Hypothalamus (tissue), 51 donors: Measurements from ENCODE around the gene FBN2.
"Not testable (repeated sequence)": the region's sequence is repeated elsewhere in the genome, so short reads cannot be mapped to it uniquely, and the experiment has no call there.

Source experiments
- DNase-seq, 51 donors: peaks; one replicate each; lab custom pipeline; 2025; lab: John Stamatoyannopoulos, UW

FBN2 gene

DNA sequence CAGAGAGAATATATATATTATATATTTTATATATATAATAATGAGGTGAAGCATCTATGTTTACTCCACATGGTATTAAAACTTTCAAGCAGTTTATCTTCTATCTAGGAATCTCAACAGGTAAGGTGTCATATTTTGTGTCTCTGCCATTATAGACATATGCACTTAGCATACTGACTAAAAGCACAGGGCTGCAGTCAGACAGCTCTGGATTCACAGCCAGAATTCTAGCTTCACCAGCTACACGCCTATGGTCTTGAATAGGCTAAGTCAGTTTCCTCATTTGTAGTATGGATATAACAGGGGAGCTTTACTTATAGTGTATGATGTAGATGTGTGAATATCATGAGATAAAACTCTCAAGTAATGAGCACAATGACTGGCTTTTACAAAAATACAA is 57.9 kb downstream of the FBN2 start:
- DNase-seq, result no peak

DNA sequence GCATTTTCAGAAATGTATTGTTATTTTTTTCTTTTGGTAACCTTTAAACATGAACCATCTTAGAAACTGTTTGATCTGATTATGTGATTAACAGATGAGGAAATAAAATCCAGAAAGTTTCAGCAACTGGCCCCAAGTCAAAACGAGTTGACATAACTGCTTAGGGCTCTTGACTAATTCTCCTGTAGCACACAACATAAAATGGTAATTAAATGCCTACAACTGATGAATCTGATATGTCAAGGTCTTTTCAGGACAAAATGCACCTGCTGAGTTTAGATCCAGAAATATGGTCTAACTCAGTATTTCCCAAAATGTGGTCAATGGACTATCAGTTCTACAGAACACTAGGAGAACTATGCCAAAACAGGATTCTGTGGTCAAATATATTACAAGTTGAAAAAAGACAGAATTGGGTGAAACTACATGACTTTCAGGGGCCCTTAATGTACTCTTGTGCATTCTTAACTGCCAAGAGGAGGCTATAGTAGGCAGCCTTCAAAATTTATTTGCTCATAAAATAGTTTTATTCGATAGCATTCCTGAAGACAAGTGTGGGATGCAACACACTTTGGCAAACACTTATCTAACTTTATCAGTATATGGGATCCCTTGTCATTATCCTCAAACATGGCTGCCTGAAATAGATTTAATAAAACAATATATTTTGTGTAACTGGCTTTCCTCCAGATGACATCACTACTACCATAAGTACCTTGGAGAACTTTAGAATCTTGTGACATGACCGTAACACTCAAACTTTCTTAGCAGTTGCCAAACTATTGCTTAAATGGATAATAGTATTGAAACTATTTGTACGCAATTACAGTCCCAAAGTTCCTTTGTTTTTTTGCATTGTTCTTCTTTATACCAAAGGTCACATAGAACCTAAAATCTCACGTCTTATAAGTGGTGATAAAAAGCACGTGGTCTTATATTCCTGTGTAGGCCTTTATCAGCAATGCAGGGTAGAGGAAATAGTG is 59.4 kb downstream of the FBN2 start:
- no peak for DNase-seq

DNA sequence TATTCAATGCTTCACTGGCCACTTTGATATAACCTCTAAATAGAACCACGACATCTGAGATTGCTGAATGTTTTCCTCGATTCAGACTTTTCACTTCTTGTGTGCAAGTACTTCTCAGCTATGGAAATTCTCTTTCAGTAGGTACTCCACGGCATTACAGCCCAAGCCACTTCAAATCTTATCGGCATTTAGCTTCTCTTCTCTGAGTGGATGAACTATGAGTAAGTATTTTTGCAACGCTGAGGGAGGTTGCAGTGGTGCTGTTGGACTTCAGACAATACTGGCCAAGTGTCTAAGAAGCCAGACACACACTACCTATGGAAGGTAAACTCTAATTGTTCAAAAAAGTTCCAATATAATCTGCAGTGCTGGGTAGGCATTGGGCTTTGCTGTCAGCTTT is 60.1 kb downstream of the FBN2 start:
- DNase-seq, result no peak

DNA sequence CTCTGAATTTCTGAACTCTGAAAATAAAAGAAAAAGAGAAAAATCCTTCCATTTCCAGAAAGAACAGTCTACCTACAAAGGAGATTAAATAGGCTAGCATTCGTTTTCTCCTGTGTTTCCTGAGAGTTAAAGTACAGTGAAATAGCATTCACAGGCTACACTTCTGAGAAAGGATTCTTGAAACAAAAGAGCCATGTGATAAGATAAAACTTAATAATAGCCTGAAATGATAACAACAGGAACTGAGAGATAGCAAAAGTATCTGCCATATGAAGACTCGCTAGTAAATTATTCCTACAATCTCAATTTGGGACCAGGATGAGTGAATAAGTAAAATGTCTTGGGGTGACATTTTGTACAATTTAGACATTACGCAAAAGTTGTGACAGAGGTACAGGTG is 62.4 kb downstream of the FBN2 start:
- no peak for DNase-seq

DNA sequence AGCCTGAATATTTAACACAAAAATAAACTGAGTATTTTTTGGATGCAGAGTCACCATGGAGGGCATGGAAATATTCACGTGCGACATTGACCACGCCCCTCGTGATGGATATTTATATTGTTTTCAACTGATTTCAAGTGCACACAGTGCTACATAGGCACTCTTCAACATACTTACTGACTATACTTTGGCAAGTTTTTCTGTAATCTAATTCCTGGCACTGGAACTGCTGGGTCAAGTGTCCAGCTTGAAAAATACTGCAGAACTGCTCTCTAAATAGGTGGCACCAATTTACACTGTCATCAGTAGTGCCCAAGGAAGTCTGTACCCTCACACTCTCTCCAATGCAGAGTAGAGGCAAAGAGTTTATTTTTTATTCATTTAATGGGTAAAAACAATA is 65.1 kb downstream of the FBN2 start:
- DNase-seq, result no peak

DNA sequence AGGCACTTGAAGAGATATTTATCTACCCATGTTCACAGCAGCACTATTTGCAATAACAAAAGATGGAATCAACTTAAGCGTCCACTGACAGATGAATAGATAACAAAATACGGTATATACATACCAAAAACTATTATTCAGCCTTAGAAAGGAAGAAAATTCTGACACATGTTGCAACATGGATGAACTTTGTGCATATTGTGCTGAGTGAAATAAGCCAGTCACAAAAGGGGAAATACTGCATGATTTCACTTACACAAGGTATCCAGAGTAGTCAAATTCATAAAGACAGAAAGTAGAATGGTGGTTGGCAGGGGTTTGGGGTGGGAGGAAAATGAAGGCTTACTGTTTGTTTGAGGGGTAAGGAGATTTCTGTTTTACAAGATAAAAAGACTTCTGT is 66.0 kb downstream of the FBN2 start:
- no peak for DNase-seq

DNA sequence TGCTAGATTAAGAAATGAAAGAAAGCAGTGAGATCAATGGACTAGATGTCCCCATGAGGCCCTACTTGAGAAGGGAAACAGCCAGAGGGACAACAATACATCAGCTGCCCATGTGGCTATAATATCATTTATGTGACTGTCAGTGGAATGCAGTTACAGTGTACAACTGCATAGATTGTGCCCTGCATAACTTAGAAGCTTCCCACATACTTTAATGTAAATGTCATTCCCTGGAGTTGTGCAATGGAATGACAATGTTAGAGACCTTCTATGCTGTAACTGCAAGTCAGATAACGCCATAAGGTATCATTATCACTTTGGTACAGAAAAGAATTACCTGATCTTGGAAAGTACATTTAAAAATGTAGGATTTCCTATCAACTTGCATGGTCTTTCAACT is 67.4 kb downstream of the FBN2 start:
- no peak for DNase-seq

DNA sequence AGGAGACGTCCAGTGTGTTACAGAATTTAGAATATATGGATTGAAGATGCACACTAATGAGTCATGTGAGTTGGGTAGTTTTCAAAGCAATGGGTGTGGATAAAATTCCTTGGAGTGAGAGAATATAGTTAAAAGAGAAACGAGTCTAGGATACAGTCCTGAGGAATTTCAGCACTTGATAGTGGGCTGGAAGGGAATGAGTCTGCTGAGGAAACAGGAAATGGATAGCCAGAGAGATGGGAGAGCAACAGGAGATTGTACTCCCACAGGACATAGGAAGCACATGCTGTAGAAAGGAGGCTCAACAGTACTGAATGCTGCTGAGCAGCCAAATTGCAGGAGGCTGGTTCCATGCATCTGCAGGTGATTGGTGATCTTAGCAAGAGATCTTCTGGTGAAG is 68.1 kb downstream of the FBN2 start:
- DNase-seq, result no peak

DNA sequence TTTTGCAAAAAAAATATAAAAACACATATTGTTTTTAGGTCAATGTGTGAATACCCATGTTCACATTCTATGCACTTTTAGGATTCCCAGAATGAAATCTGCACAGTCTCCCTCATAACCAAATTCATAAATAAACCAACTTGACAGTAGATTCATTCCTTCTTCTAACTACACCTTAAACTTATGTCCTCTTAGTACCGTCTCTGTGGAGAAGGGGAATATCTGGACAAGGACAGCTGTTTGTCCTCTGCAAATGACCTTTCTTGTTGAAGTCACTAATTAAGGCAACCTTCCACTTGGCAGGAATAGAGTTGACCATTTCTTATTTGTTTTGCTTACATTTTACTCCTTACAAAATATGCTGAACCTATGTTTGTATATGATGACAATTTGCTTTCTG is 71.1 kb downstream of the FBN2 start:
- DNase-seq, result no peak

DNA sequence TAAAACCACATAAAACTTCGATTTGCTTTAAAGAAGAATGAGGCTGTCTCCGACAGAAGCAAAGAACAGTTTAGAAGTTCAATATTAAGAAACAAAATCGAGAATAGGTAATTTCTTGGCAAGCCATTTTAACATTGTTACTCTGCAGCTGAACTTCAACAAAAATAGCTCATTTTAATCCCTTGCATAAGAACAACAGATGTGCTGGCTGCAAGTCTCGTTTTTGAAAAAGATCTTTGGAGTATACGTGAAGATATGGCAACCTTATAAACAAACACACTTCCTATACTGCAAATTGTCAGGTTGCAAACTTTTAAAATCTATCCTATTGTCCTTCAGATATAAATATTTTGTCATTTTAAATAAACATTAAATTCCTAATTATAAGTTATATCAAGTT is 71.5 kb downstream of the FBN2 start:
- DNase-seq, result no peak

DNA sequence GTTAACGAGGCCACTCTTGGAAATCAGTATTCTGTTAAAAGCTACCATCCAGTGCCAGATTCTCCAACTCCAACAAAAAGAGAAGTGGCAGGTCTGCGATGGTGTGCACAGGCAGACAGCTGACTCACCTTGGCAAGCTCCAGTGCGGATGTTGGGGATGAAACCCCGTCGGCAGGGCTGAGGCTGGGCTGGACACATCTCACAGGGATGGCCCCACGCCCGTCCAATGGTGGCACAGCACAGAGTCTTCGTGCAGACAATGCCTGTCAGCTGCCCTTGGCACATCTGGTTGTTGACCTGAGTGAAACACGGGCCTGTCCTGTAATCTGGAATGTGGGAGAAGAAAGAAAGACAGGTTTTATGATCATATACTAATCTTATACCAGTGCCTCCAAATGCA is 73.4 kb downstream of the FBN2 start:
- DNase-seq, result no peak

DNA sequence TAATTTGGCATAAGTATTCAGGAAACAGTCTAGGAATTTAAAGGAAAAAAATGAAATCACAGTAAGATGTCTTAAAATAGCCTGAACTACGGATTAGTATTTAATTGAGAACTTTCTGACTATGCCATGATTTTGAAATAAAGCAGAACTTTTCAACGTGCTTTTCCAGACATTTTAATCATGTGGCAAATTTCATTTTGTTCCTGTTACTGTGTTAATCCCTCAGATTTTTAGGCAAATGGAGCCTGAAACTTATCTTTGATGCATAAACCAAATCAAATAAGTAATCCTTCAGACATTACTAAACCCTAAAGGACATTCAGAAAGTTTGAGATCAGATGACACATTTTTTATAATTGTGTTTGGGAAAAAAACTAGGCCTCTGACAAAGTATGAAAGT is 75.7 kb downstream of the FBN2 start:
- no peak for DNase-seq

DNA sequence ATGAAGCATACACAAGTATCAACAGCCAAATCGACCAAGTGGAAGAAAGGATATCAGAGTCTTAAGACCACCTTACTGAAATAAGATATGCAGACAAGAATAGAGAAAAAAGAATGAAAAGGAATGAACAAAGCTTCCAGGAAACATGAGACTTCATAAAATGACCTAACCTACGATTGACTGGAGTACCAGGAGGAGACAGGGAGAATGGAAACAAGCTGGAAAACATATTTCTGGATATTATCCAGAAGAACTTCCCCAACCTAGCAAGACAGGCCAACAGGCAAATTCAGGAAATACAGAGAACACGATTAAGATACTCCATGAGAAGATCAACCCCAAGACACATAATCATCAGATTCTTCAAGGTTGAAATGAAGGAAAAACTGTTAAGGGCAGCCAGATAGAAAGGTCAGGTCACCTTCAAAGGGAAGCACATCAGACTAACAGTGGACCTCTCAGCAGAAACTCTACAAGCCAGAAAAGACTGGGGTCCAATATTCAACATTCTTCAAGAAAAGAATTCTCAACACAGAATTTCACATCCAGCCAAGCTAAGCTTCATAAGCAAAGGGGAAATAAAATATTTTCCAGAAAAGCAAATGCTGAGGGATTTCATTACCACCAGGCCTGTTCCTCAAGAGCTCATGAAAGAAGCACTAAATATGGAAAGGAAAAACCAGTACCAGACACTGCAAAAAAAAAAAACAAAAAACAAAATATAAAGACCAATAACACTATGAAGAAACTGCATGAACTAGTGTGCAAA is 80.7 kb downstream of the FBN2 start:
- not testable (repeated sequence) for DNase-seq

DNA sequence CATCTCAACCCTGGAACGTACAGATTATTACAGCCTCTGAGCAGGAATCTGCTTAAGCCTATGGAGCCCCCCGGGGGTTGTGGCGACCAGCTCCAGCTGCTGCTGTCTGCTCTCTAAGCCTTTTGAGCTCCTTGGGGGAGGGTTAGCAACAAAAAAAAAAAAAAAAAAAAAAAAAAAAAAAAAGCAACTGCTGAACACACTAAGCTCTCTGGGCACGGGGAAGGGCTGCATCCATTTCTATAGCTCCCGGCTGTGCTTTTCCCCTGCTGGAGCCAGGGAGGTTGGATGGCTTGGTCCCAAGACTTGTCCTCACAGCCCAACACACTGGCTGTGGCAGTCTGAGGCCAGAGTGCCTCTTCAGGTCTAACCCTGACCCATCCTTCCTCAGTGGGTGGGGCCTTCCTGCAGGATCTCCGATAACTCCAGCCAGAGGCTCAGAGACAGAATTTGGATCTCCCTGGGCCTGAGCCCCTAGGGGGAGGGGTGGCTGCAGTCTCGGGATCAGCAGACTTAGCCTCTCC is 82.1 kb downstream of the FBN2 start:
- DNase-seq, result no peak

DNA sequence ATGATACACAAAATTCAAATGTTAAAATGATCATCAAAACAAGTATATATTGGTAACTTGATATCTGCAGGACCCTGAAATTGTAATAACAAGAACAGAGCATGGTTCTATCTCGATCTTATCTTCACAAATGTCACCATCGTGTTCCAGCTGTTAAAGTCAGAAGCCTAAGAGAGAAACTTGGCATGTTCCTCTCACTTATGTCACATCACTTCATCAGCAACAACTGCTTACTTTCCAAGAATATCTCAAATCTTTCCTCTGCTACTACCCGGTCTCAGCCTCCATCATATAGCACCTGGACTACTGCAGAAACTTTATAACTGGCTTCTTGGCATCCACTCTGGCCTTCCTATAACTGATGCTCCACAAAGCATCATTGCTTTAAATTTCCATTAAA is 84.9 kb downstream of the FBN2 start:
- DNase-seq, result no peak

DNA sequence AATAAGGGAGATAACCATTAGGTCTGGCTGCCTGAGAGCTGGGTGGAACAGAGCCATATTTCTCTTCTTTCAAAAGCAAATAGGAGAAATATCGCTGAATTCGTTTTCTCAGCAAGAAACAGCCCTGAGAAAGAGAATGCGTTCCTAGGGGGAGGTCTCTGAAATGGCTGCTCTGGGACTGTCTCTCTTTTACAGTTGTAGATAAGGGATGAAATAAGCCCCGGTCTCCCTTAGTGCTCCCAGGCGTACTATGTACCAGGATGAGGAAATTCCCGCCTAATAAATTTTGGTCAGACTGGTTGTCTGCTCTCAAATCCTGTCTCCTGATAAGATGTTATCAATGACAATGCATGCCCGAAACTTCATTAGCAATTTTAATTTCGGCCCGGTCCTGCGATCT is 90.8 kb downstream of the FBN2 start:
- not testable (repeated sequence) for DNase-seq

DNA sequence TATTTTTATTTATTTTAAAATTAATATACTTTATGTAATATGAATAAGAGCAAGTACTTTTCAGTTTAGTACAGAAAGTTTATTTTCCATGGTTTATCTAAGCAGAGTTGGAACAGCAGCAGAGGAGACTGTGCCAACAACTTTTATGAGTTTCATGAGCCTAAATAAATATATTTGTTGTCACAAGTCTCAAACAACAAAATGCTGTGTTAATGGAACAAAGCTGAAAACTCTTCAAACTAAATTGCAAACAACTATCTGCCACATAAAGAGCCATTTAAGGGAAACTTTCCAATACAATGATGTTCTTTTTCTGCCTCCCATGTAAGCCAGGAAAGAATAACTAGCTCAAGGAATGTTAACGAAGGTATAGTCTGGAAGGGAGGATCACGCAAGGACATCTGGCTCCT is 96.1 kb downstream of the FBN2 start:
- DNase-seq, result no peak

DNA sequence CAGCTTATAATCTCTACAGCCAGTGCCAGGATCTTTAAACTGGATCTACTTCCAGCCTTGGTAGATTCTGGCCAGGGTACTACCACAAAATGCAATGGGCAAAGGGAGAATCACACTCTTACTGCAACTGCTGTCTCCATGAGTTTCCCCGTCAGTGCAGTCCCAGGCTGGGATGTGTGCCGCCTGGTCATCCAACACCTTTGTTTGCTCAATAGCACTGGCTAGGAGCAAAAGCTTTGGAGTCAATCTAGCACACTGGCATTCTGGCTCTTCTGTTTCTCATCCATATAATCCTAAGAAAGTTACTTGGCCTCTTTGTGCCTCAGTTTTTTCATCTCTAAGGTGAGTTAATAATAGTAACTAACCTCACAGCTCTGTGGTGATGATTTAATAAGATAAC is 96.9 kb downstream of the FBN2 start:
- no peak for DNase-seq

DNA sequence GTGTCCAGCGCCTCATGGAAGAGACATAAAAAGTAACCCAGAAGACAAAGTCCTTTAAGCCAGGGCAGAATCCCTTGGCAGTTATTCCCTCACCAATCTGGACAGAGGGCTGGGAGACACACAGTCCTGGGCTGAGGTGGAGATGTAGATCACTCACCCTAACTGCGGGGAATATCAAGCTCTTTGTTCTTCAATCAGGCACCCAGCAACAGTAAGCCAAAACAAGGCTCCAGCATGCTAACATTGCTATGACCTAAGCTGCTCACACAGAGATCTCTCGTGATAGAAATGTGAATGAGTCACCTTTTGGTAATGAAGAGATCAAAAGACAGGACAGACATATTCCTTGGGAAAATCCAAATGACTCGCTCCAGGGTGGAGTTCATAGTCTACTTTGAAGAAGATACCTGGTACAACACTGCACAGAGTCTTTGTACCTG is 101.3 kb downstream of the FBN2 start:
- no peak for DNase-seq

DNA sequence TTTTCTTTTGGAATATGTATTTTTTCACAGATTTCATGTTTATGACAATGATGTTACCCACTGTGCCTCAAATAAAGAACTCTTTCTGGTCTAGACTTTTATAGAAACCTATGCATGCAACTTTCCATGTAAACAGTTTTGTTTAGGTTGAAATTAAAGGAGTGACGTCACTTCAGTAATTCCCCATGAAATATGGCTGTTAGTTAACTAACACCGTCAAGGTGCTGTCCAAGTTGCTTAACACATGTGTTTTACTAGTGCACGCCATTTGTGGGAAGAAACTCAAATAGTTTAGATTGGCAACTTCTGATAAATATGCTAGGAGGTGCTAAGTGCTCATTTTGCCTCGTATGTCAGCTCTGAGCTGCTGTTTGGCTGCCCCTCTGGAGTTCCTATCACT is 102.2 kb downstream of the FBN2 start:
- no peak for DNase-seq

DNA sequence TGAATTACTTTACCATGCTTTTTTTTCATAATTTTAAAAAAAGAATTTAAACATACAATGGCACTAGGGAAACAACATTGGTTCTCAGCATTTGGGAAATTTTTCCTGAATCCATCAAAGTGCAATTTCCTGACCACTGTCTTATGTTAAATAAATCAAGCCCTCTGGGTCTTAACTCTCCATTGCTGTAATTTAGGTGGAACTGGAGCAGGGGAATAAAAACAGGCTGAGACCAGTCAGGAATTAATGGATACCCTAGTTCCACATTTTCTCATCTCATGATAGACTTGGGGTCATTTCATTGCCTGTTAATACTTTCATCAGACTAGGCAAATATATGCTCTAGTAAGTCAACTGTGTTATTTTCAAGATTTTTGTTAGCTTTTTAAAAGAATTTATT is 103.1 kb downstream of the FBN2 start:
- no peak for DNase-seq
